ENCODE results near the gene PAGE2. TPM values are rescaled to one million over a fixed set of nuclear protein-coding genes. Genes with fewer than 3 reads are reported as not detected.
"Not testable (repeated sequence)": the region's sequence is repeated elsewhere in the genome, so short reads cannot be mapped to it uniquely, and the experiment has no call there.

PAGE2 gene
- total RNA-seq, 1 donor from 2014 or later = not detected

DNA sequence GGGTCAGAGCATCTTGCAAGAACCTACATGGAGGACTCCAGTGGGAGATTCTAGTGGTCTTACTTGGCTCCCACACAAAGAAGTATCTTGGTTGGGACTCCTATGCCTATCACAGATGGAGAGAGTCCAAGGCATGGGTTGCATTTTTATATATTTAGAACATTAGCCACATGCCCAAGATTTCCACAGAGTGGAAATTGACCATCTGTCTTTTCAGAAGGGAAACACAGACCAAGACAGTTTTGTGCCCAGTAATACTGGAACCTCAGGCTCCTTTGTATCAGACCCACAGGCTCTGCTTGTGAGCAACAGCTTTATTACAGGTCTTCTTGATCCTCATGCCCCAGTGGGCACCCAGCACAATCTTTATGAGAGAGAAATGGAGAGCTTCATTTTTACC lies 43.6 kb downstream of the PAGE2 start:
- Mint-ChIP-seq H3K27ac (ENCODE audit: unreplicated experiment) (no peak overlapping the region), H3K4me1 (ENCODE audit: unreplicated experiment) (no peaks in the 10 kb centered on the region), H3K36me3 (ENCODE audit: unreplicated experiment) (no peaks in the 10 kb centered on the region), H3K4me3 (ENCODE audit: unreplicated experiment) (no peak overlapping the region), H3K9me3 (ENCODE audit: unreplicated experiment) (no peaks in the 10 kb centered on the region), H3K27me3 (ENCODE audit: unreplicated experiment) (no peaks in the 10 kb centered on the region)
- no peak for TF ChIP-seq CTCF (IDR thresholded peaks at IDR 0.05)
- no peak for DNase-seq (ENCODE audit: extremely low spot score, unreplicated experiment)

- no peak for DNase-seq (ENCODE audit: extremely low spot score, unreplicated experiment)
- Mint-ChIP-seq H3K36me3 (ENCODE audit: unreplicated experiment) (no peaks in the 10 kb centered on the region), H3K27me3 (ENCODE audit: unreplicated experiment) (no peaks in the 10 kb centered on the region), H3K9me3 (ENCODE audit: unreplicated experiment) (no peaks in the 10 kb centered on the region), H3K4me3 (ENCODE audit: unreplicated experiment) (no peak overlapping the region), H3K27ac (ENCODE audit: unreplicated experiment) (no peak overlapping the region), H3K4me1 (ENCODE audit: unreplicated experiment) (no peaks in the 10 kb centered on the region)
- TF ChIP-seq CTCF (IDR thresholded peaks at IDR 0.05) = peak; percentile 62
Measured at GRCh38 chrX:55135171-55135570, 46.4 kb downstream of the PAGE2 start.

DNA sequence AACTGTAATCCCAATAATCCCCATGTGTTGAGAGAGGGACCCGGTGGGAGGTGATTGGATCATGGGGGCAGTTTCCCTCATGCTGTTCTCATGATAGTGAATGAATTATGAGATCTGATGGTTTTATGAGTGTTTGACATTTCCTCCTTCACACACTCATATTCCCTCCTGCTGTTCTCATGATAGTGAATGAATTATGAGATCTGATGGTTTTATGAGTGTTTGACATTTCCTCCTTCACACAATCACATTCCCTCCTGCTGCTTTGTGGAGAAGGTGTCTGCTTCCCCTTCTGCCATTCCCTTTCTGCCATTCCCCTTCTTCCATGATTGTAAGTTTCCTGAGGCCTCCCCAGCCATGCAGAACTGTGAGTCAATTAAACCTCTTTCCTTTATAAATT lies 52.0 kb downstream of the PAGE2 start:
- H3K27me3 Mint-ChIP-seq (ENCODE audit: unreplicated experiment); H3K36me3 Mint-ChIP-seq (ENCODE audit: unreplicated experiment); H3K4me1 Mint-ChIP-seq (ENCODE audit: unreplicated experiment); DNase-seq (ENCODE audit: extremely low spot score, unreplicated experiment); H3K4me3 Mint-ChIP-seq (ENCODE audit: unreplicated experiment); H3K27ac Mint-ChIP-seq (ENCODE audit: unreplicated experiment); H3K9me3 Mint-ChIP-seq (ENCODE audit: unreplicated experiment): not testable (repeated sequence)

Other genes with a start within 250 kb of the PAGE2 start
- gene TRO, start 168.2 kb upstream of the PAGE2 start, total RNA-seq = 70.5 and 83.2 TPM in 2 replicates
- gene PFKFB1, start 94.8 kb upstream of the PAGE2 start, total RNA-seq = not detected in 2 replicates
- 12.7 and 13.6 TPM in 2 replicates for gene APEX2, start 88.7 kb upstream of the PAGE2 start, total RNA-seq
- not detected in 2 replicates for gene ALAS2, start 58.0 kb upstream of the PAGE2 start, total RNA-seq
- not detected in 2 replicates for gene PAGE2B, start 14.0 kb upstream of the PAGE2 start, total RNA-seq
- gene PAGE5, start 131.3 kb downstream of the PAGE2 start, total RNA-seq = not detected in 2 replicates
- not detected in 2 replicates for gene PAGE3, start 175.9 kb downstream of the PAGE2 start, total RNA-seq